GM20000 (cell line): ENCODE results near the gene DENND1A.
"Not testable (repeated sequence)": the region's sequence is repeated elsewhere in the genome, so short reads cannot be mapped to it uniquely, and the experiment has no call there.

Experiments used
- DNase-seq: peaks from one replicate; pipeline ENCODE4 v3.0.0; 2012; ENCODE audit warnings: low spot score
- CTCF ChIP-seq: IDR thresholded peaks from 2 replicates; pipeline ENCODE4 v1.5.1; 2012; ENCODE audit warnings: mild to moderate bottlenecking, control low read depth; ENCODE audit errors: extremely low read depth, missing control alignments

The DENND1A gene

GRCh38 chr9:123337971-123338370, 592.0 kb downstream of the DENND1A start:
- DNase-seq: no peak
- TF ChIP-seq CTCF: no peak

DNA sequence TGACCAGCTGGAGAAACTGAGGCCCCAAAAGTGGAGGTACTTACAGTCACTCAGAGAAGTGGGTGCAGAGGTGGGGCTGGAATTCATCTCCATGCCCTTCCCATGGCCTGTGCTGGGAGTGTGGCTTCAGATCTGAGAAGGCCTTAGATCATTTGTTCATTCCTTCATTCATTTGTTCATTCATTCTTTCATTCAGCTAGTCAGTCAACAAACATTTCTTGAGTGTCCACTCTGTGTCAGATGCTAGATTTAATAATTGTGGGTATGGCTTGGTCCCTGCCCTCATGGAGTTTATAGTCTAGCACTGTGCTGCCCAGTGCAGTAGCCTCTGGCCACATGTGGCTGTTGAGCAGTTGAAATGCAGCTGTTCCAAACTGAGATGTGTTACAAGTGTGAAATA, 593.0 kb downstream of the DENND1A start:
- no peak for DNase-seq
- no peak for TF ChIP-seq CTCF

DNA sequence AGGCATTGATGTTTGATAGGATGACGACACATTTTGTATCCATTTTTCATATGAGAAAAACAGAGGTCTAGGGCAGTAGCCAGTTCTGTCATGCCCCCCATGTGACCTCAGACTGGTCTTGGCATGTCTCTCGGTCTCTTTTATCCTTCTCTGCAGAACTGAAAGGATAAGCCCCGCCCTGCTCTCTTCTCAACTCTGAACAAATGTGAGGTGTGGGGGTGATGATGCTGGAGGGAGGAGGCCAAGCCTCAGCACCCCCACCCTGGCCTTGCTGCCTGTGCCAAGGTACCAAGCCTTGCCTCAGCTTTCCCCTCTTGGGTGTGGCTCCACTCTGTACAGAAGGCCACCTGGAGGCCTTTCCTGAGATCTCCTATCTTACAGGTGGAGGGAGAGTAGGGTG, 593.5 kb downstream of the DENND1A start:
- TF ChIP-seq CTCF: no peak
- no peak for DNase-seq

DNA sequence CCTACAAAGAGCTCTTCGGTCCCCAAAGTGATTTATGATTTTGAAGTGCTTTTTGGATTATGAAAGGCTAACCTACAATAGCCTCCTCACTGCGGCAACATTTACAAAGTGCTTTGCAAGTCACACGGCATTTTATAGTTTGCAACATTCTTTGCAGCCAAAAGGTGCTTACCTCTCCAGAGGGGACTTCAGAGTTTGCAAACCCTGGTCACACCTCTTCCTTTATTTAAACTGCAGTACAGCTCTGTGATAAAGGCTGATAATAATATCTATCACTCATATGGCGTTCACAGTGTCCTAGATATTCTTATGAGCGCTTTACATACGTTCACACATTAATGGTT, 594.0 kb downstream of the DENND1A start:
- TF ChIP-seq CTCF: no peak
- DNase-seq: no peak

- no peak for TF ChIP-seq CTCF
- no peak for DNase-seq
Measured at GRCh38 chr9:123335193-123335985, 594.5 kb downstream of the DENND1A start.

GRCh38 chr9:123334639-123335038, 595.3 kb downstream of the DENND1A start:
- TF ChIP-seq CTCF: no peak
- no peak for DNase-seq

GRCh38 chr9:123333058-123333669, 596.8 kb downstream of the DENND1A start:
- not testable (repeated sequence) for DNase-seq

- no peak for TF ChIP-seq CTCF
- no peak for DNase-seq
Measured at GRCh38 chr9:123331346-123332060, 598.4 kb downstream of the DENND1A start.
